ENCODE results near the gene TLE6. TPM values are rescaled to one million over a fixed set of nuclear protein-coding genes. Genes with fewer than 3 reads are reported as not detected.
A peak's percentile ranks its signal among the peaks of the same experiment; 100 is the strongest.
"Not testable (repeated sequence)": the region's sequence is repeated elsewhere in the genome, so short reads cannot be mapped to it uniquely, and the experiment has no call there.

The TLE6 gene
- polyA plus RNA-seq, 4 donors = 0.75 to 1.00 TPM; not detected in 2

GRCh38 chr19:3036977-3037544, 59.7 kb downstream of the TLE6 start:
- H3K4me3 ChIP-seq (ENCODE audit: low read depth in 1 of 3, low read length in 3 of 3); H3K36me3 ChIP-seq (ENCODE audit: control insufficient read depth in 3 of 3, insufficient read depth in 2 of 3, low read depth in 1 of 3, low read length in 3 of 3); H3K9me3 ChIP-seq (ENCODE audit: control insufficient read depth in 2 of 2, insufficient read depth in 1 of 2, low read depth in 1 of 2, low read length in 1 of 2); H3K27me3 ChIP-seq (ENCODE audit: control insufficient read depth in 3 of 3, insufficient read depth in 3 of 3, low read length in 3 of 3); FAIRE-seq; DNase-seq: not testable (repeated sequence)
- Histone ChIP-seq H3K4me1 (ENCODE audit: control insufficient read depth in 3 of 3, insufficient read depth in 2 of 3, low read depth in 1 of 3, low read length in 2 of 3) (peaks cover 0 to 28% (median 0%) of the 10 kb centered on the region in 3 donors), H3K27ac (ENCODE audit: low read depth in 1 of 3, low read length in 2 of 3) (peak overlapping the region in 1 of 3 donors; percentile 86)
- WGBS, 3 donors = 53 to 68% (median 67%) methylated on average over 14 of the region's 14 CpGs

- Histone ChIP-seq H3K9me3 (ENCODE audit: control insufficient read depth in 2 of 2, insufficient read depth in 1 of 2, low read depth in 1 of 2, low read length in 1 of 2) (no peaks in the 10 kb centered on the region), H3K27me3 (ENCODE audit: control insufficient read depth in 3 of 3, insufficient read depth in 3 of 3, low read length in 3 of 3) (no peaks in the 10 kb centered on the region), H3K36me3 (ENCODE audit: control insufficient read depth in 3 of 3, insufficient read depth in 2 of 3, low read depth in 1 of 3, low read length in 3 of 3) (no peaks in the 10 kb centered on the region), H3K27ac (ENCODE audit: low read depth in 1 of 3, low read length in 2 of 3) (no peak overlapping the region), H3K4me3 (ENCODE audit: low read depth in 1 of 3, low read length in 3 of 3) (no peak overlapping the region), H3K4me1 (ENCODE audit: control insufficient read depth in 3 of 3, insufficient read depth in 2 of 3, low read depth in 1 of 3, low read length in 2 of 3) (peaks cover 0 to 28% (median 0%) of the 10 kb centered on the region in 3 donors)
- no peak for FAIRE-seq
- WGBS, 3 donors = 66 to 83% (median 66%) methylated on average over 5 of the region's 5 CpGs
- DNase-seq = no peak
Observed at GRCh38 chr19:3038214-3038613, 60.9 kb downstream of the TLE6 start.

GRCh38 chr19:3039125-3039524, 61.8 kb downstream of the TLE6 start:
- peaks cover 0 to 22% (median 0%) of the 10 kb centered on the region in 3 donors for H3K4me1 ChIP-seq (ENCODE audit: control insufficient read depth in 3 of 3, insufficient read depth in 2 of 3, low read depth in 1 of 3, low read length in 2 of 3)
- WGBS, 3 donors = 79 to 85% (median 82%) methylated on average over 5 of the region's 5 CpGs
- no peaks in the 10 kb centered on the region for H3K9me3 ChIP-seq (ENCODE audit: control insufficient read depth in 2 of 2, insufficient read depth in 1 of 2, low read depth in 1 of 2, low read length in 1 of 2)
- no peak overlapping the region for H3K27ac ChIP-seq (ENCODE audit: low read depth in 1 of 3, low read length in 2 of 3)
- no peaks in the 10 kb centered on the region for H3K36me3 ChIP-seq (ENCODE audit: control insufficient read depth in 3 of 3, insufficient read depth in 2 of 3, low read depth in 1 of 3, low read length in 3 of 3)
- DNase-seq = no peak
- FAIRE-seq = no peak
- no peaks in the 10 kb centered on the region for H3K27me3 ChIP-seq (ENCODE audit: control insufficient read depth in 3 of 3, insufficient read depth in 3 of 3, low read length in 3 of 3)
- no peak overlapping the region for H3K4me3 ChIP-seq (ENCODE audit: low read depth in 1 of 3, low read length in 3 of 3)

GRCh38 chr19:3039641-3040077, 62.3 kb downstream of the TLE6 start:
- H3K4me1 ChIP-seq (ENCODE audit: control insufficient read depth in 3 of 3, insufficient read depth in 2 of 3, low read depth in 1 of 3, low read length in 2 of 3) = peaks cover 0 to 17% (median 0%) of the 10 kb centered on the region in 3 donors
- H3K9me3 ChIP-seq (ENCODE audit: control insufficient read depth in 2 of 2, insufficient read depth in 1 of 2, low read depth in 1 of 2, low read length in 1 of 2) = no peaks in the 10 kb centered on the region
- H3K4me3 ChIP-seq (ENCODE audit: low read depth in 1 of 3, low read length in 3 of 3) = no peak overlapping the region
- 28 to 70% (median 42%) methylated on average over 17 of the region's 17 CpGs for WGBS, 3 donors
- DNase-seq (peak in 1 of 2 donors; percentile 29), FAIRE-seq (no peak)
- H3K36me3 ChIP-seq (ENCODE audit: control insufficient read depth in 3 of 3, insufficient read depth in 2 of 3, low read depth in 1 of 3, low read length in 3 of 3) = no peaks in the 10 kb centered on the region
- H3K27me3 ChIP-seq (ENCODE audit: control insufficient read depth in 3 of 3, insufficient read depth in 3 of 3, low read length in 3 of 3) = no peaks in the 10 kb centered on the region
- no peak overlapping the region for H3K27ac ChIP-seq (ENCODE audit: low read depth in 1 of 3, low read length in 2 of 3)

GRCh38 chr19:3041327-3041726, 64.0 kb downstream of the TLE6 start:
- H3K4me1 ChIP-seq (ENCODE audit: control insufficient read depth in 3 of 3, insufficient read depth in 2 of 3, low read depth in 1 of 3, low read length in 2 of 3) = peaks cover 0 to 8% (median 0%) of the 10 kb centered on the region in 3 donors
- H3K27ac ChIP-seq (ENCODE audit: low read depth in 1 of 3, low read length in 2 of 3) = peak overlapping the region in 1 of 3 donors; percentile 51
- no peak for FAIRE-seq
- WGBS, 3 donors = 67 to 83% (median 79%) methylated on average over 12 of the region's 12 CpGs
- DNase-seq = no peak
- no peaks in the 10 kb centered on the region for H3K27me3 ChIP-seq (ENCODE audit: control insufficient read depth in 3 of 3, insufficient read depth in 3 of 3, low read length in 3 of 3)
- H3K9me3 ChIP-seq (ENCODE audit: control insufficient read depth in 2 of 2, insufficient read depth in 1 of 2, low read depth in 1 of 2, low read length in 1 of 2) = no peaks in the 10 kb centered on the region
- no peaks in the 10 kb centered on the region for H3K36me3 ChIP-seq (ENCODE audit: control insufficient read depth in 3 of 3, insufficient read depth in 2 of 3, low read depth in 1 of 3, low read length in 3 of 3)
- peak overlapping the region in 1 of 3 donors; percentile 15 for H3K4me3 ChIP-seq (ENCODE audit: low read depth in 1 of 3, low read length in 3 of 3)

GRCh38 chr19:3041761-3042620, 64.6 kb downstream of the TLE6 start:
- Histone ChIP-seq H3K9me3 (ENCODE audit: control insufficient read depth in 2 of 2, insufficient read depth in 1 of 2, low read depth in 1 of 2, low read length in 1 of 2) (no peaks in the 10 kb centered on the region), H3K27ac (ENCODE audit: low read depth in 1 of 3, low read length in 2 of 3) (peak overlapping the region in 1 of 3 donors; percentile 70), H3K4me1 (ENCODE audit: control insufficient read depth in 3 of 3, insufficient read depth in 2 of 3, low read depth in 1 of 3, low read length in 2 of 3) (peaks cover 0 to 3% (median 0%) of the 10 kb centered on the region in 3 donors), H3K27me3 (ENCODE audit: control insufficient read depth in 3 of 3, insufficient read depth in 3 of 3, low read length in 3 of 3) (no peaks in the 10 kb centered on the region), H3K4me3 (ENCODE audit: low read depth in 1 of 3, low read length in 3 of 3) (peak overlapping the region in 1 of 3 donors; percentile 15), H3K36me3 (ENCODE audit: control insufficient read depth in 3 of 3, insufficient read depth in 2 of 3, low read depth in 1 of 3, low read length in 3 of 3) (no peaks in the 10 kb centered on the region)
- DNase-seq (no peak), FAIRE-seq (no peak)
- WGBS, 3 donors = 18 to 44% (median 37%) methylated on average over 29 to 40 of the region's 40 CpGs

- Histone ChIP-seq H3K36me3 (ENCODE audit: control insufficient read depth in 3 of 3, insufficient read depth in 2 of 3, low read depth in 1 of 3, low read length in 3 of 3) (no peaks in the 10 kb centered on the region), H3K4me1 (ENCODE audit: control insufficient read depth in 3 of 3, insufficient read depth in 2 of 3, low read depth in 1 of 3, low read length in 2 of 3) (peaks cover 0 to 7% (median 2%) of the 10 kb centered on the region in 3 donors), H3K27ac (ENCODE audit: low read depth in 1 of 3, low read length in 2 of 3) (peak overlapping the region in 1 of 3 donors; percentile 70), H3K9me3 (ENCODE audit: control insufficient read depth in 2 of 2, insufficient read depth in 1 of 2, low read depth in 1 of 2, low read length in 1 of 2) (no peaks in the 10 kb centered on the region), H3K27me3 (ENCODE audit: control insufficient read depth in 3 of 3, insufficient read depth in 3 of 3, low read length in 3 of 3) (no peaks in the 10 kb centered on the region), H3K4me3 (ENCODE audit: low read depth in 1 of 3, low read length in 3 of 3) (no peak overlapping the region)
- DNase-seq = no peak
- no peak for FAIRE-seq
- 46 to 57% (median 56%) methylated on average over 15 of the region's 15 CpGs for WGBS, 3 donors
Observed at GRCh38 chr19:3042621-3043267, 65.4 kb downstream of the TLE6 start.

Data from small intestine (tissue), 7 donors.